ENCODE measurements around the gene AMHR2.
"Not testable (repeated sequence)": the region's sequence is repeated elsewhere in the genome, so short reads cannot be mapped to it uniquely, and the experiment has no call there.

Gene AMHR2

DNA sequence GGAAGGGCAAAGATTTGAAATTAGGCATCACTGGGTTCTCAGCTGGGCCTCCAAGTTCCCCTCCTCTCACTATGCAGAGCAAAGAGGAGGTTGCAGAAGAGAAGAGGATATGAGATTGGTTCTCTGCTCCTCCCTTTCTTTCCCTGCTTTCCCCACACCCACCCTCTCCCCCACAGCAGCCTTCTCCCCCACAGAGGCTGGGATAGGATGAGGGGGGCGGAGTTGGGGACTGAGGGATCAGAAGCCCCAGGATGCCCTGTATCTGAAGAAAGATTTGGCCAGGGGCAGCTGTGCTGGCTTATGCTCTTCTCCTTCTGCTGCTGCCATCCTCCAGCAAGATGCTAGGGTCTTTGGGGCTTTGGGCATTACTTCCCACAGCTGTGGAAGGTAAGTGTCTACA is at the start of gene AMHR2:
Gene AMHR2 (plus strand): TSS at position 259 of the 400 bp plus-strand sequence. CDS start 80 bp downstream, at position 339.
- TF ChIP-seq, protein P1, sequence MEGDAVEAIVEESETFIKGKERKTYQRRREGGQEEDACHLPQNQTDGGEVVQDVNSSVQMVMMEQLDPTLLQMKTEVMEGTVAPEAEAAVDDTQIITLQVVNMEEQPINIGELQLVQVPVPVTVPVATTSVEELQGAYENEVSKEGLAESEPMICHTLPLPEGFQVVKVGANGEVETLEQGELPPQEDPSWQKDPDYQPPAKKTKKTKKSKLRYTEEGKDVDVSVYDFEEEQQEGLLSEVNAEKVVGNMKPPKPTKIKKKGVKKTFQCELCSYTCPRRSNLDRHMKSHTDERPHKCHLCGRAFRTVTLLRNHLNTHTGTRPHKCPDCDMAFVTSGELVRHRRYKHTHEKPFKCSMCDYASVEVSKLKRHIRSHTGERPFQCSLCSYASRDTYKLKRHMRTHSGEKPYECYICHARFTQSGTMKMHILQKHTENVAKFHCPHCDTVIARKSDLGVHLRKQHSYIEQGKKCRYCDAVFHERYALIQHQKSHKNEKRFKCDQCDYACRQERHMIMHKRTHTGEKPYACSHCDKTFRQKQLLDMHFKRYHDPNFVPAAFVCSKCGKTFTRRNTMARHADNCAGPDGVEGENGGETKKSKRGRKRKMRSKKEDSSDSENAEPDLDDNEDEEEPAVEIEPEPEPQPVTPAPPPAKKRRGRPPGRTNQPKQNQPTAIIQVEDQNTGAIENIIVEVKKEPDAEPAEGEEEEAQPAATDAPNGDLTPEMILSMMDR (IDR thresholded peaks at IDR 0.05; ENCODE audit: insufficient read depth, low read depth, low read length, missing control alignments) = no peak
- no peak within 1 kb of the TSS for H3K4me3 ChIP-seq (ENCODE audit: low read depth, low read length)
- DNase-seq (ENCODE audit: low read depth) = no peak

DNA sequence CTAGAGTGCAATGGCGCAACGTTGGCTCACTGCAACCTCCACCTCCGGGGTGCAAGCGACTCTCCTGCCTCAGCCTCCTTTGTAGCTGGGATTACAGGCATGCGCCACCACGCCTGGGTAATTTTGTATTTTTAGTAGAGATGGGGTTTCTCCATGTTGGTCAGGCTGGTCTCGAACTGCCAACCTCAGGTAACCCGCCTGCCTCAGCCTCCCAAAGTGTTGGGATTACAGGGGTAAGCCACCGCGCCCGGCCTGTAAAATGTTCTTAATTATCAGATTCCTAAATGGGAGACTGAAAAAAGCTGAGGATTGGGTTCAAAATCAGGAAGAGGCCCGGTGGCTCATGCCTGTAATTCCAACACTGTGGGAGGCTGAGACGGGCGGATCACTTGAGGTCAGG is 49.4 kb upstream of the AMHR2 start:
- DNase-seq (ENCODE audit: low read depth) = not testable (repeated sequence)

DNA sequence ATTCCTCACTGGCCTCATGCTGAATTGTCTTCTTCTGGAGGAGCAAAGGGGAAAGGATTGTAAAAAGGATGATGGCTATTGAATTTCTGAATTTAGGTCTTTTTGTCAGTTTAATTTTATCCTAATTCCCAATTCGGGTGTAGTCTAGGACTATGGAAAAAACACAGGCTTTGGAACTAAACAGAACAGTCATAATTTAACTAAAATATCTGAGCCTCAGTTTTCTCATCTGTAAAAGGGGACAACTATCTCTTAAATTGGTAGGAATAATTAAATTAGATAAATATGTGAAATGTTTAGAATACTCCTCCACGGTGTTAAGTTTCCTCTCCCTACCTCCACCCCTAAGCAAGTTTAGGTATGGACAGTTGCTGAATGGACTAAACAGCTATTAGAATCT is 46.9 kb upstream of the AMHR2 start:
- H3K4me3 ChIP-seq (ENCODE audit: low read depth, low read length) = no peak overlapping the region
- no peak for DNase-seq (ENCODE audit: low read depth)
- TF ChIP-seq, protein P1 (IDR thresholded peaks at IDR 0.05; ENCODE audit: insufficient read depth, low read depth, low read length, missing control alignments) = no peak

More for the DNA sequence above, 49.4 kb upstream of the AMHR2 start:
- H3K4me3 ChIP-seq (ENCODE audit: low read depth, low read length) = not testable (repeated sequence)

DNA sequence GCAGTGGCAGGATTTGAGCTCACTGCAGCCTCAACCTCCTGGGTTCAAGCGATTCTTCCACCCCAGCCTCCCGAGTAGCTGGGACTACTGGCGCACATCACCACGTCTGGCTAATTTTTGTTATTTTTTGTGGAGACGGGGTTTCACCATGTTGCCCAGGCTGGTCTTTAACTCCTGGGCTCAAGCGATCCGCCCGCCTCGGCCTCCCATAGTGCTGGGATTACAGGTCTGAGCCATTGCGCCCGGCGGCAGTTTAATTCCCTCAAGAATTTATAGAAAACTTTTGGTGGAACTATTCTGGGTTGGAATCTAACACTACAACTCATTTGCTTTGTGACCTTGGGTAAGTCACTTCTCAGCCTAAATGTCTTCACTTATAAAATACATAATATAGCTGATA is 45.4 kb upstream of the AMHR2 start:
- TF ChIP-seq, protein P1 (IDR thresholded peaks at IDR 0.05; ENCODE audit: insufficient read depth, low read depth, low read length, missing control alignments) = no peak
- H3K4me3 ChIP-seq (ENCODE audit: low read depth, low read length) = no peak overlapping the region
- no peak for DNase-seq (ENCODE audit: low read depth)

DNA sequence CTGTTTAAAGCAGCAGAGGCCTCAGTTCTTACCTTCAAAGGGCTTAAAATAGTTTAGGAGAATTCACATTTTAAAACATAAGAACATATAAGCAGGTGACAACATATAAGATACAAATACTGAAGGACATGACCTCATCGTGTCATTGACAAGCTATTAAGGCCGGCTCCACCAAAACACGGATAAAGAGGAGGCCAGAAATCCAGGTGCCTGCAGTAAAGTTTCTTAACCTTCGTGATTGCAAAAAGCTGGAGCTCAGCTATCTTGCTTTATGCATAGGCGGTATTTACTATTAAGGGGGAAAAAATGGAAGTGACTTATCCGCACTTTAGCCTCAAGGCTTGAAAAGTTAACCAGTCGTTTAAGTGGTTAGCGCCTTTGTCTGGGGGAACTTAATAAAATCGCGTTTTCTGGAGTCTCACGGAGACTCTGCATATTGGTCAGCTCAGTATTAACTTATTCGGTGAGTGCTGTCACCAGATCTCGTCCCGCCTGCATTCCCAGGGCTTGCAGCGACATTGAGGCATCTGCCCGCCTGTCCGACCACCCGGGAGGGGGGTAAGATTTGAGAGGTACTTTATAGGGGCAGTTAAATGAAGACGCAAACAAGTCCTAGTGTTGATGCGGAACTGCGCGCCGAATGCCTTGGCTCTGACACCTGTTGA is 44.8 kb upstream of the AMHR2 start:
- no peak for DNase-seq (ENCODE audit: low read depth)

DNA sequence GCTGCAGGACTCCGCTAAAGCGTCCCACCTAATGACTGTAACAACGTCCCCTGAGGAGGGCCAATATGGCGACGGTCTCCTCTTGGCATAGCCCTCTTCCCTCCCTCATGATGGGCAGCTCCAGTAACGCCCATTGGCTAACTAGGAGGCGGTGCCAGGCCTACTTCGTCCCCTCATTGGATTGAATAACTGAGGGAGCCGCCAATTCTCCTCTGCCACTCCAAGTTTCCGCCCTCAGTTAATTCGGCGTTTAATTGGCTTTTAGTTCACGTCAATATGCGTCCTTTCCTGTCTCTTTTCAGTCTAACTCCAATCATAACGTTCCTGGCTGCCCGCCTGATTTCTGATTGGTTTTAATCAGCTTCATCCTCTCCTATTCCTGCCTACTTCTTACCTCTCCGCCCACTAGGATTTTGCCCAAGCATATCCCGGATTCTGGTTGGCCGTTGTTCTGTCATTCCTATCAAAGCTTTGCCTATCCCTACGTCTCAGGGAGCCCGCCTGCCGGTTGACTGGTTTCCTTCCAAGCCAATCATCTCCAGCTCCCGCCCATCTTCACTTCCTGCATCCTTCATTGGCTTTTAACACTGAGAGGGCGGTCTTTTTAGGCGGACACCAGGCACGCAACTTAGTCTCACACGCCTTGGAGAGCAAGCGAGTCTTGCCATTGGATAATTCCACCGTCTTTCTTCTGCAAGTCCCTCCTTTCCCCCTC is 44.1 kb upstream of the AMHR2 start:
- TF ChIP-seq, protein P1 (IDR thresholded peaks at IDR 0.05; ENCODE audit: insufficient read depth, low read depth, low read length, missing control alignments) = no peak
- peak overlapping the region; percentile 53 for H3K4me3 ChIP-seq (ENCODE audit: low read depth, low read length)

More for the DNA sequence above, 44.8 kb upstream of the AMHR2 start:
- TF ChIP-seq, protein P1 (IDR thresholded peaks at IDR 0.05; ENCODE audit: insufficient read depth, low read depth, low read length, missing control alignments) = no peak
- peak overlapping the region; percentile 53 for H3K4me3 ChIP-seq (ENCODE audit: low read depth, low read length)

DNA sequence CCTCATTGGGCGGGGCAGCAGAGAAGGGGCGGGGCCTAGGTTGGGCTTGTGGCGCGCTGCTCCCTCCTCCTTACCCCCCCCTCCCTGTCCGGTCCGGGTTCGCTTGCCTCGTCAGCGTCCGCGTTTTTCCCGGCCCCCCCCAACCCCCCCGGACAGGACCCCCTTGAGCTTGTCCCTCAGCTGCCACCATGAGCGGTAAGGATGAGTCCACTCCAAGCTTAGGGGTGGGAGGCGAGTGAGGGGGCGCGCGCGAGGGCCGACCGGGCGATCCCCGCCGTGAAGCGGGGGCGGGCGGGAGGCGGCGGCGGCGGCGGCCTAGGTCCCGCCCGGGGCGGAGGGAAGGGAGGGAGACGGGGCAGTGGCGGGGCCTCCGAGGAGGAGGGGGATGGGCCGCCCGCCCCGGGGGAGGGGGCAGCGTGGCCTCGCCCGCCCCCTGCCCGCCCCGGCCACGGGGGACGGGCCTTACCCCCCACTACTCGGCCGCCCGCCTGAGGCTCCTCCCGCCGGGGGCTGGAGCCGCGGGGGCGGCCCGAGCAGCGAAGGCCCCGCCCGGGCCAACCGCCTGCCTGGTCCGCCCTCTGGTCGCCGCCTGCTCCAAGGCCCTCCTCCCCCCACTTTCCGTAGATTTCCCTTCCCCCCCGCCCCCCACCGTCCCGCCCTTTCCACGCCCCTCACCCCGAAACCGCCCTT is 43.4 kb upstream of the AMHR2 start, which contains the start of gene SP1:
Gene SP1 (plus strand): TSS at position 73 of the 690 bp plus-strand sequence. CDS start 116 bp downstream, at position 189.
- DNase-seq (ENCODE audit: low read depth) = peak; percentile 98
- peak within 1 kb of the TSS; percentile 72 for H3K4me3 ChIP-seq (ENCODE audit: low read depth, low read length)
- TF ChIP-seq, protein P1 (IDR thresholded peaks at IDR 0.05; ENCODE audit: insufficient read depth, low read depth, low read length, missing control alignments) = no peak

More for the DNA sequence above, 44.1 kb upstream of the AMHR2 start:
- peak; percentile 100 for DNase-seq (ENCODE audit: low read depth)

All from GM12865 (cell line).